GM19043 (cell line): ENCODE results near the gene CLDN2.
"Not testable (repeated sequence)": the region's sequence is repeated elsewhere in the genome, so short reads cannot be mapped to it uniquely, and the experiment has no call there.

Source experiments
- ATAC-seq: cut with Tn5 transposase; IDR thresholded peaks from one replicate; pipeline ENCODE4 v1.9.1; 2021; ENCODE audit warnings: low read depth; ENCODE audit not compliant: unreplicated experiment

The CLDN2 gene

DNA sequence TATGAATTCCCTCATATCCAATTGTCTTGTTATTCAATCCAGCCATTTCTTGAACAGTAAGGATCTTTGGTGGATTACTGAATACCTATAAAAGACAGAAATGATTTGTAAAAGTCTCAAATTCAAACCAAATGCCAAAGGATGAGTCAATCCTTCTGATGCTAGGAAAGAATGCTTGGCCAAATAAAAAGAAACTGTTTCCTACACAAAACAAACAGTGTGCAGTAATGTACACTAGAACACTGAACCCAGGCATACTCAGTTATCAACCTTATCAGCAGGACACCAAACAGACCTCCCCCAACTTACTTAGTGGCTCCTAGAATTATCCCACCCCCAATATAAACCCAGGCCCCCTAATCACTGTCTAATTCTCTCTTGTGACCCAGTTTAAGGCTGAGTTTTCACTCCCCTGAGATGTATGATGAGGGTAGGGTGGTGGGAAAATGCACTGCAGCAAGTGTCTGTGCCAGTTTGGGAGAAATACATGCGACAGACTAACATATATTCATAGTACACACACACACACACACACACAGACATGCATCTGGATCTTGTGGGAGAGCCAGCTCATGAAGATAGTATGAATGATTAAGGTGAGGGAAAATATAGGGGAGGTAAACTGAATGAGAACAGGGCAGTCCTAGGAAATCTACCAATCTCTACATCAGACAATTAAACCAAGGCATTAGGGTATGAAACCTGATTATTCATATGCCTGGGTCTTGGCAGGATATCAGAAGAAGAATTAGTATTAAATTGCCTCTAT is 35.0 kb downstream of the CLDN2 start:
- no peak for ATAC-seq

DNA sequence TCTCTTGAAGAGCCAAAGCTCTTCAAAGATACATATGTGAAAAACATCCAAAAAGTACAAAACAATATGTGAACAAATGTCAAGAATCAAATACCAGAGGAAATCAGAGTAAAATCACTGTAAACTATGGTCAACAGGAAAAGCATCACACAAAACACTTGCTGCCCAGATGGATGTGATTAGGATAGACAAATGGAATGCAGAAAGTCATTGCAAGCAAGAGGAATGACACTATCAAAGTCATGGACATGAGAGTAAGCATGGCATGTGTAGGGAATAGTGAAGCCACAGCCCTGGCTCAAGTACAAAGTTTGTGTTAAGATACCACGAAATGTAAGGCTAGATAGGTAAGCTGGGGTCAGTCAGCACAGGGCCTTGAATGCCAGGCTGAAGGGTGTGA is 37.7 kb downstream of the CLDN2 start:
- ATAC-seq: no peak

GRCh38 chrX:106959901-106960300 is 39.7 kb downstream of the CLDN2 start:
- no peak for ATAC-seq

DNA sequence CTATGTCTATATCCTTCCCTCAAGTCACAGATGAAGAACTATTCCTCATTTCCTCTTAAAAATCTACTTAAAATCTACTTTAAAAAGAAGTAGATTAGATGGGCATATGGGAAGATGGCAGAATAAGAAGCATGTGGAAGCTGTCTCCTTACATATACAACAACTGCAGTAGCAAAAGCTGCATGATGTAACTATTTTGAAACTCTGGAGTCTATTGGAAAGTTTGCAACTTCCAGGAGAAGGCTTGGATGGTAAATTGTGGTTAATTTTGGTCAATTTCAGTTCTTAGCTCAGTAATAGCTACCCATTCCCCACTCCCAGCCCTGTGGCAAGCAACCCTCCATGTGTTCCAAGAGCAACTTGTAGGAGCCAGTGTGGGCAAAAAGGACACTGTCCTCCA is 42.9 kb downstream of the CLDN2 start:
- no peak for ATAC-seq

GRCh38 chrX:106964290-106964689 is 44.1 kb downstream of the CLDN2 start:
- no peak for ATAC-seq

DNA sequence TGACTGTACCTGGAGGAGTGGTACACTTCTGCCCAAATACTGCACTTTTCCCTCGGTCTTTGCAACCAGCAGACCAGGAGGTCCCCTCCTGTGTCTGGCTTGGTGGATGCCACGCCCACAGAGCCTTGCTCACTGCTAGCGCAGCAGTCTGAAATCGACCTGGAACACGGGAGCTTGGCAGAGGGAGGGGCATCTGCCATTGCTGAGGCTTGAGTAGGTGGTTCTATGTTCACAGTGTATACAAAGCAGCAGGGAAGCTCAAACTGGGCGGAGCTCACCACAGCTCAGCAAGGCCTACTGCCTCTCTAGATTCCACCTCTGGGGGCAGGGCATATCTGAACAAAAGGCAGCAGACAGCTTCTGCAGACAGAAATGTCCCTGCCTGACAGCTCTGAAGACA is 46.3 kb downstream of the CLDN2 start:
- not testable (repeated sequence) for ATAC-seq

GRCh38 chrX:106972896-106973295 is 52.7 kb downstream of the CLDN2 start:
- ATAC-seq: no peak

GRCh38 chrX:106973433-106974149 is 53.4 kb downstream of the CLDN2 start:
- no peak for ATAC-seq

GRCh38 chrX:106976416-106976815 is 56.2 kb downstream of the CLDN2 start:
- no peak for ATAC-seq
